ENCODE results near the gene CCNQ. TPM values are rescaled to one million over a fixed set of nuclear protein-coding genes. Genes with fewer than 3 reads are reported as not detected.

The CCNQ gene
- total RNA-seq, 1 experiment from 2014 or later = 32.4 TPM

DNA sequence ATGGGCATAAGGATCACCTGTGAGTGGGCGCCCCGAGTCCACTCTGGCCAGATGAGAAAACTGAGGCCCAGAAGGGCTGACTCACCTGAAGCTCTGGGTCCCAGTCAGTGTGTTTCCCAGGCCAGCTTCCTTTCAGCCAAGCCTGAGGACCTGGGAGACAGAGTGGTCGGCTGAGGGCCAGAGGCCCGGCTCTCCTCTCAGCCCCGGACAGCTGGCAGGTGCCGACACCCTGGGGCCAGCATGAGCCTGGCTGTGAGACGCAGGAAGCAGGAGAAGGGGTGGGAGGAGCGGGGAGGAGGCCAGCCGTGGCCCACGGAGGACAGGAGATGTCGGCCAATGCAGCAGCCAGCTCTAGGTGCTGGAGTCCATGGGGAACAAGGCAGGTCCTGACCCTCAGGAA, 52.6 kb downstream of the CCNQ start:
- BruUV-seq (replicated peaks) = no TSS peak
- H3K4me3 ChIP-seq (ENCODE audit: low read depth, low read length, poor library complexity, severe bottlenecking) = no peak overlapping the region
- DNase-seq (ENCODE audit: low spot score) = no peak
- ChIA-PET CTCF (no interaction called here), POLR2A (ENCODE audit: low non-redundant PET) (no interaction called here)
- H3K27me3 ChIP-seq (replicated peaks; ENCODE audit: insufficient read depth, low read depth, low read length, poor library complexity) = no peaks in the 10 kb centered on the region
- no peaks in the 10 kb centered on the region for H3K36me3 ChIP-seq (ENCODE audit: insufficient read depth, low read length, poor library complexity, severe bottlenecking)
- H3K9me3 ChIP-seq (ENCODE audit: low read depth, low read length, poor library complexity, severe bottlenecking) = no peaks in the 10 kb centered on the region
- TF ChIP-seq EZH2 (IDR thresholded peaks at IDR 0.05; ENCODE audit: borderline replicate concordance, low read depth, low read length, poor library complexity, severe bottlenecking) = no peak
- TF ChIP-seq, protein P1, sequence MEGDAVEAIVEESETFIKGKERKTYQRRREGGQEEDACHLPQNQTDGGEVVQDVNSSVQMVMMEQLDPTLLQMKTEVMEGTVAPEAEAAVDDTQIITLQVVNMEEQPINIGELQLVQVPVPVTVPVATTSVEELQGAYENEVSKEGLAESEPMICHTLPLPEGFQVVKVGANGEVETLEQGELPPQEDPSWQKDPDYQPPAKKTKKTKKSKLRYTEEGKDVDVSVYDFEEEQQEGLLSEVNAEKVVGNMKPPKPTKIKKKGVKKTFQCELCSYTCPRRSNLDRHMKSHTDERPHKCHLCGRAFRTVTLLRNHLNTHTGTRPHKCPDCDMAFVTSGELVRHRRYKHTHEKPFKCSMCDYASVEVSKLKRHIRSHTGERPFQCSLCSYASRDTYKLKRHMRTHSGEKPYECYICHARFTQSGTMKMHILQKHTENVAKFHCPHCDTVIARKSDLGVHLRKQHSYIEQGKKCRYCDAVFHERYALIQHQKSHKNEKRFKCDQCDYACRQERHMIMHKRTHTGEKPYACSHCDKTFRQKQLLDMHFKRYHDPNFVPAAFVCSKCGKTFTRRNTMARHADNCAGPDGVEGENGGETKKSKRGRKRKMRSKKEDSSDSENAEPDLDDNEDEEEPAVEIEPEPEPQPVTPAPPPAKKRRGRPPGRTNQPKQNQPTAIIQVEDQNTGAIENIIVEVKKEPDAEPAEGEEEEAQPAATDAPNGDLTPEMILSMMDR (conservative IDR thresholded peaks at IDR 0.05; ENCODE audit: low read depth, low read length) = no peak
- no peaks in the 10 kb centered on the region for H3K4me1 ChIP-seq (ENCODE audit: insufficient read depth, low read length, poor library complexity, severe bottlenecking)
- no peak overlapping the region for H3K27ac ChIP-seq (ENCODE audit: low read depth, low read length, poor library complexity, severe bottlenecking)
- intact Hi-C loops (cut with micrococcal nuclease; ENCODE audit: unreplicated experiment) = no loop called here

- no TSS peak for BruUV-seq (replicated peaks)
- intact Hi-C loops (cut with micrococcal nuclease; ENCODE audit: unreplicated experiment) = no loop called here
- Histone ChIP-seq H3K9me3 (ENCODE audit: low read depth, low read length, poor library complexity, severe bottlenecking) (no peaks in the 10 kb centered on the region), H3K27ac (ENCODE audit: low read depth, low read length, poor library complexity, severe bottlenecking) (no peak overlapping the region), H3K4me3 (ENCODE audit: low read depth, low read length, poor library complexity, severe bottlenecking) (no peak overlapping the region), H3K27me3 (replicated peaks; ENCODE audit: insufficient read depth, low read depth, low read length, poor library complexity) (no peaks in the 10 kb centered on the region), H3K4me1 (ENCODE audit: insufficient read depth, low read length, poor library complexity, severe bottlenecking) (no peaks in the 10 kb centered on the region), H3K36me3 (ENCODE audit: insufficient read depth, low read length, poor library complexity, severe bottlenecking) (no peaks in the 10 kb centered on the region)
- TF ChIP-seq EZH2 (IDR thresholded peaks at IDR 0.05; ENCODE audit: borderline replicate concordance, low read depth, low read length, poor library complexity, severe bottlenecking) = no peak
- TF ChIP-seq, protein P1 (conservative IDR thresholded peaks at IDR 0.05; ENCODE audit: low read depth, low read length) = no peak
- CTCF ChIA-PET = no interaction called here
- POLR2A ChIA-PET (ENCODE audit: low non-redundant PET) = no interaction called here
- DNase-seq (ENCODE audit: low spot score) = no peak
Observed at GRCh38 chrX:153544727-153545126, 54.2 kb downstream of the CCNQ start.

- ChIA-PET POLR2A (ENCODE audit: low non-redundant PET) (no interaction called here), CTCF (interaction anchor here (1.0 to 1.5 kb wide), 3 partner anchors 19 to 168 kb away, joined by 4 to 17 read pairs (median 4); no protein-coding TSS in a partner anchor)
- intact Hi-C loops (cut with micrococcal nuclease; ENCODE audit: unreplicated experiment) = no loop called here
- BruUV-seq (replicated peaks) = no TSS peak
- DNase-seq (ENCODE audit: low spot score) = no peak
- H3K36me3 ChIP-seq (ENCODE audit: insufficient read depth, low read length, poor library complexity, severe bottlenecking) = no peaks in the 10 kb centered on the region
- no peaks in the 10 kb centered on the region for H3K4me1 ChIP-seq (ENCODE audit: insufficient read depth, low read length, poor library complexity, severe bottlenecking)
- H3K4me3 ChIP-seq (ENCODE audit: low read depth, low read length, poor library complexity, severe bottlenecking) = no peak overlapping the region
- no peak for TF ChIP-seq EZH2 (IDR thresholded peaks at IDR 0.05; ENCODE audit: borderline replicate concordance, low read depth, low read length, poor library complexity, severe bottlenecking)
- TF ChIP-seq, protein P1 (conservative IDR thresholded peaks at IDR 0.05; ENCODE audit: low read depth, low read length) = no peak
- no peaks in the 10 kb centered on the region for H3K9me3 ChIP-seq (ENCODE audit: low read depth, low read length, poor library complexity, severe bottlenecking)
- H3K27ac ChIP-seq (ENCODE audit: low read depth, low read length, poor library complexity, severe bottlenecking) = no peak overlapping the region
- H3K27me3 ChIP-seq (replicated peaks; ENCODE audit: insufficient read depth, low read depth, low read length, poor library complexity) = no peaks in the 10 kb centered on the region
Observed at GRCh38 chrX:153539979-153540358, 59.0 kb downstream of the CCNQ start.

Measured in A673 (cell line).